Keratinocyte (primary cell): ENCODE data around the gene EHBP1. TPM values are rescaled to one million over a fixed set of nuclear protein-coding genes. Genes with fewer than 3 reads are reported as not detected.

Experiments
- DNase-seq: peaks from one replicate; pipeline ENCODE4 v3.0.0-alpha.2; 2011; ENCODE audit warnings: low read depth, missing footprints, low spot score
- FAIRE-seq: peaks from 2 replicates; lab custom pipeline; 2011; peaks lifted over from hg19 to GRCh38; lab: Jason Lieb, UNC
- H2AFZ ChIP-seq: 2 replicates; pipeline ENCODE4 v1.6.0; 2012; ENCODE audit warnings: low read length, control low read depth, inconsistent platforms; ENCODE audit not compliant: control insufficient read depth
- H3K27ac ChIP-seq: 2 replicates; pipeline ENCODE4 v1.5.1; 2011; ENCODE audit warnings: low read length; ENCODE audit not compliant: control insufficient read depth, insufficient read depth
- H3K27me3 ChIP-seq: 3 replicates; pipeline ENCODE4 v1.6.0; 2011; ENCODE audit warnings: low read length; ENCODE audit not compliant: control insufficient read depth, insufficient read depth; ENCODE audit errors: extremely low read depth
- H3K36me3 ChIP-seq, 2 experiments: 2 replicates in 1 of 2; 3 replicates in 1 of 2; pipeline ENCODE4 v1.5.1; 2011; ENCODE audit warnings: low read length in 2 of 2, mild to moderate bottlenecking in 1 of 2; ENCODE audit not compliant: control insufficient read depth in 2 of 2, insufficient read depth in 2 of 2; ENCODE audit errors: extremely low read depth in 1 of 2
- H3K4me1 ChIP-seq: 3 replicates; pipeline ENCODE4 v1.5.1; 2011; ENCODE audit warnings: low read length; ENCODE audit not compliant: control insufficient read depth, insufficient read depth; ENCODE audit errors: extremely low read depth
- H3K4me2 ChIP-seq: 3 replicates; pipeline ENCODE4 v1.6.0; 2011; ENCODE audit warnings: low read depth, low read length; ENCODE audit not compliant: control insufficient read depth, insufficient read depth; ENCODE audit errors: extremely low read depth
- H3K4me3 ChIP-seq, 3 experiments: fragments of 200-600 bp in 1 of 3; sonication (generic) in 1 of 3; 2 replicates in 2 of 3; 3 replicates in 1 of 3; pipeline ENCODE4 v1.5.1; 2011 to 2016; ENCODE audit warnings: low read length in 3 of 3, mild to moderate bottlenecking in 3 of 3, control low read depth in 2 of 3, inconsistent platforms in 1 of 3, low read depth in 1 of 3, mixed read lengths in 1 of 3, mixed run types in 1 of 3, moderate library complexity in 1 of 3; ENCODE audit not compliant: control insufficient read depth in 2 of 3, insufficient read depth in 2 of 3; ENCODE audit errors: extremely low read depth in 1 of 3
- H3K79me2 ChIP-seq: 2 replicates; pipeline ENCODE4 v1.6.0; 2012; ENCODE audit warnings: low read length; ENCODE audit not compliant: control insufficient read depth, insufficient read depth
- H3K9ac ChIP-seq: 3 replicates; pipeline ENCODE4 v1.6.0; 2011; ENCODE audit warnings: low read length; ENCODE audit not compliant: control insufficient read depth, insufficient read depth; ENCODE audit errors: extremely low read depth
- H3K9me1 ChIP-seq: 3 replicates; pipeline ENCODE4 v1.6.0; 2011; ENCODE audit warnings: low read length; ENCODE audit not compliant: control insufficient read depth, insufficient read depth; ENCODE audit errors: extremely low read depth
- H3K9me3 ChIP-seq: 2 replicates; pipeline ENCODE4 v1.5.1; 2012; ENCODE audit warnings: low read depth, low read length; ENCODE audit not compliant: control insufficient read depth
- H4K20me1 ChIP-seq: 3 replicates; pipeline ENCODE4 v1.6.0; 2011; ENCODE audit warnings: low read length; ENCODE audit not compliant: control insufficient read depth, insufficient read depth; ENCODE audit errors: extremely low read depth
- EZH2 ChIP-seq: IDR thresholded peaks from one replicate; pipeline ENCODE4 v1.6.1; 2012; ENCODE audit warnings: inconsistent platforms, mild to moderate bottlenecking, low read length, moderate library complexity
- dilution Hi-C: fragments of 300-500 bp; cut with MboI; formaldehyde crosslinking; loops from one replicate; pipeline ENCODE4 v1.7.0; 2020; ENCODE audit warnings: low sequenced_read_pairs; ENCODE audit not compliant: extremely low pct_ligation_motif_present
- polyA plus RNA-seq, 5 experiments: library from polyadenylated mRNA; depleted of rRNA in 3 of 5; stranded (reverse) in 3 of 5; stranded (forward) in 1 of 5; unstranded in 1 of 5; fragments of >200 nt; gene quantifications; 1 replicate in 1 of 5; 2 replicates in 3 of 5; 3 replicates in 1 of 5; pipeline versions ENCODE4 v1.2.1 to v1.2.3, GENCODE V29; 2011 to 2012; ENCODE audit warnings: missing spikeins in 2 of 5, low read depth in 1 of 5, low replicate concordance in 1 of 5
- TF ChIP-seq, protein P1 (sequence below), 3 experiments: IDR thresholded peaks in 1 of 3; conservative IDR thresholded peaks in 1 of 3; optimal IDR thresholded peaks in 1 of 3; 2 replicates in 2 of 3; 3 replicates in 1 of 3; pipeline versions ENCODE3 to v1.5.1; 2011; ENCODE audit warnings: low read length in 3 of 3, mild to moderate bottlenecking in 3 of 3, moderate library complexity in 2 of 3, control low read depth in 1 of 3, inconsistent platforms in 1 of 3; ENCODE audit not compliant: insufficient read depth in 2 of 3; ENCODE audit errors: extremely low read depth in 1 of 3

Gene EHBP1
- polyA plus RNA-seq, 1 donor (not counting 4 experiments of a cell fraction or from before 2014, with no cell fraction given): 59.0 TPM

DNA sequence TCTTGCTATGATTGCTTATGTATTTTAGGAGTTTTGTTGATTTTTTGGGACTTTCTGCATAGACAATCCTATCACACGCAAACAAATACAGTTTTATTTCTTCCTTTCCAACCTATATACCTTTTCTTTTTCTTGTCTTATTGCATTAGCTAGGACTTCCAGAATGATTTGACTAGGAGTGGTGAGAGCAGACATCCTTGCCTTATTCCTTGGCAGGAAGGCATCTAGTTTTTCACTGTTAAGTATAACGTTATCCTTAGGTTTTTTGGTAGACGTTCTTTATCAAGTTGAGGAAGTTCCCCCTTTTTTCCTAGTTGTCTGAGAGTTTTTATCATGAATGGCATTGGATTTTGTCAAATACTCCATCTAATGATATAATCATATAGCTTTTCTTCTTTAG, 25.8 kb downstream of the EHBP1 start:
- dilution Hi-C loops: no loop called here
- no peak overlapping the region for H3K4me3 ChIP-seq
- FAIRE-seq (no peak), DNase-seq (no peak)
- H4K20me1 ChIP-seq: no peaks in the 10 kb centered on the region
- no peak for TF ChIP-seq EZH2
- TF ChIP-seq, protein P1, sequence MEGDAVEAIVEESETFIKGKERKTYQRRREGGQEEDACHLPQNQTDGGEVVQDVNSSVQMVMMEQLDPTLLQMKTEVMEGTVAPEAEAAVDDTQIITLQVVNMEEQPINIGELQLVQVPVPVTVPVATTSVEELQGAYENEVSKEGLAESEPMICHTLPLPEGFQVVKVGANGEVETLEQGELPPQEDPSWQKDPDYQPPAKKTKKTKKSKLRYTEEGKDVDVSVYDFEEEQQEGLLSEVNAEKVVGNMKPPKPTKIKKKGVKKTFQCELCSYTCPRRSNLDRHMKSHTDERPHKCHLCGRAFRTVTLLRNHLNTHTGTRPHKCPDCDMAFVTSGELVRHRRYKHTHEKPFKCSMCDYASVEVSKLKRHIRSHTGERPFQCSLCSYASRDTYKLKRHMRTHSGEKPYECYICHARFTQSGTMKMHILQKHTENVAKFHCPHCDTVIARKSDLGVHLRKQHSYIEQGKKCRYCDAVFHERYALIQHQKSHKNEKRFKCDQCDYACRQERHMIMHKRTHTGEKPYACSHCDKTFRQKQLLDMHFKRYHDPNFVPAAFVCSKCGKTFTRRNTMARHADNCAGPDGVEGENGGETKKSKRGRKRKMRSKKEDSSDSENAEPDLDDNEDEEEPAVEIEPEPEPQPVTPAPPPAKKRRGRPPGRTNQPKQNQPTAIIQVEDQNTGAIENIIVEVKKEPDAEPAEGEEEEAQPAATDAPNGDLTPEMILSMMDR (optimal IDR thresholded peaks at IDR 0.05 in 1 of 3, IDR thresholded peaks at IDR 0.05 in 1 of 3, conservative IDR thresholded peaks at IDR 0.05 in 1 of 3; ENCODE audit: extremely low read depth in 1 of 3, insufficient read depth in 2 of 3, low read length in 3 of 3): no peak
- H3K9me3 ChIP-seq: no peaks in the 10 kb centered on the region
- H3K4me2 ChIP-seq: no peak overlapping the region
- no peak overlapping the region for H3K9ac ChIP-seq
- H2AFZ ChIP-seq: no peak overlapping the region
- no peak overlapping the region for H3K27ac ChIP-seq
- H3K4me1 ChIP-seq: no peaks in the 10 kb centered on the region
- no peaks in the 10 kb centered on the region for H3K27me3 ChIP-seq
- H3K36me3 ChIP-seq: no peaks in the 10 kb centered on the region
- H3K79me2 ChIP-seq: peaks cover 82% of the 10 kb centered on the region
- peaks cover 2% of the 10 kb centered on the region for H3K9me1 ChIP-seq

DNA sequence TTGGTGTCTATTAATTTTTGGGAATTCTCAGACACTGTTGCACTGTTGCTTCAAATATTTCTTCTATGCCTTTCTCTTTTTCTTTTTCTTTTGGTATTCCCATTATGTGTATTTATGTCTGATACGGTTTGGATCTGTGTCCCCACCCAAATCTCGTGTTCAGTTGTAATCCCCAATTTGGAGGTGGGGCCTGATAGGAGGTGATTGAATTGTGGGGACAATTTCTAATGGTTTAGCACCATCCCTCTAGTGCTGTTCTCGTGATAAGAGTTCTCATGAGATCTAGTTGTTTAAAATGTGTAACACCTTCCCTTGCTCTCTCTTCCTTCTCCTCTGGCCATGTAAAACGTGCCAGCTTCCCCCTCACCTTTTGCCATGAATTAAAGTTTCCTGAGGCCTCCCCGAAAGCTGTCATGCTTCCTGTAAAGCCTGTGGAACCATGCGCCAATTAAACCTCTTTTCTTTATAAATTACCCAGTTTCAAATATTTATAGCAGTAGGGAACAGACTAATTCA, 26.8 kb downstream of the EHBP1 start:
- H4K20me1 ChIP-seq: no peaks in the 10 kb centered on the region
- no peaks in the 10 kb centered on the region for H3K9me1 ChIP-seq
- FAIRE-seq: no peak
- TF ChIP-seq, protein P1 (optimal IDR thresholded peaks at IDR 0.05 in 1 of 3, IDR thresholded peaks at IDR 0.05 in 1 of 3, conservative IDR thresholded peaks at IDR 0.05 in 1 of 3; ENCODE audit: extremely low read depth in 1 of 3, insufficient read depth in 2 of 3, low read length in 3 of 3): no peak
- TF ChIP-seq EZH2: no peak
- H3K27ac ChIP-seq: no peak overlapping the region
- no peaks in the 10 kb centered on the region for H3K27me3 ChIP-seq
- dilution Hi-C loops: no loop called here
- H3K36me3 ChIP-seq: peaks cover 0 to 3% of the 10 kb centered on the region in 2 experiments
- H3K4me2 ChIP-seq: no peak overlapping the region
- H3K9ac ChIP-seq: no peak overlapping the region
- no peak overlapping the region for H3K4me3 ChIP-seq
- peaks cover 82% of the 10 kb centered on the region for H3K79me2 ChIP-seq
- H2AFZ ChIP-seq: no peak overlapping the region
- no peaks in the 10 kb centered on the region for H3K9me3 ChIP-seq
- DNase-seq: no peak
- H3K4me1 ChIP-seq: no peaks in the 10 kb centered on the region
